Measurements from ENCODE around the gene PPIL3. TPM values are rescaled to one million over a fixed set of nuclear protein-coding genes. Genes with fewer than 3 reads are reported as not detected.
A peak's percentile ranks its signal among the peaks of the same experiment; 100 is the strongest.

The PPIL3 gene
- total and polyA plus RNA-seq, 9 of the 15 experiments (the other 6 are each of a cell fraction or from before 2014, with no cell fraction given), result 22.4 to 66.2 (median 49.0) TPM

DNA sequence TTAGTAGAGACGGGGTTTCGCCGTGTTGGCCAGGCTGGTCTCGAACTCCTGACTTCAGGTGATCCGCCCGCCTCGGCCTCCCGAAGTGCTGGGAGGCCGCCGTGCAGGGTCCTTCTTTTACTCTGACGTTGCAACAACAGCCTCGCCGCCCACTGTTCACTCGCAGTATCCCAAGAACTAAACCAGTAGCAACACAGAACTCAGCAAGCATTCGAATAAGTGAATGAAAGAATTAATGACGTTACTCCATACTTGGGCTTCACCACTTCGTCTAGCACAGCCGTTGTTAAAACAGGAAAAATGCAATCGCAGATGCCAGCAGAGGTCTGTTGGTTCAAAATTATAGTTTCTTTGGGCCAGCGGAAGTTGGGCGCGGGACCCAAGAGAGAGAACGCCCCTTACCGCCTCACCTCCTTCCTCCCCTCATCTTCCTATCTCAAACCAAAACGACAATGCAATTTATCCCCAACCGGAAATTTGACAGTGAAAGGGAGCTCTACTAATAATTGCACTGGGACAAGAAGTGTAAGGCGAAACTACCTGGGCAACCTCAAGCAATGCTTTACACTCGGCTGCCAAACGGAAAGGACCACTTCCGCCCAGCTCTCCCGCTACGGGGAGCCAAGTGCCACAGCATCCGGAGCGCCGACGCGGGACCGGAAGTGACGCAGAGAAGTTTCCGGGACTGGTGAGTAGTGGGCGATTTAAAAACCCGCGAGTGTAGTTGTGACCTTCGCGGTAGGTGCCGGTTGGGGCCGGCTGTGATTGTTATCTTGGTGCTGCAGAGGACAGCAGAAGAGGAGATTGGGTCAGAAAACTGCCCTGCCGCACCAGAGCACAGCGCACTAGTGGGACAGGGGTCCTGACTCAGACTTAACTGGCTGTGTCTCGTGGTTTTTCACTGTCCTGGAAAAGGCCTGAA lies at the start of gene PPIL3, which contains the start of gene NIF3L1 (continued):
- TF ChIP-seq NCOA2 (IDR thresholded peaks at IDR 0.05; ENCODE audit: partially characterized antibody in 2 of 2), result no peak
- TF ChIP-seq, protein P1, sequence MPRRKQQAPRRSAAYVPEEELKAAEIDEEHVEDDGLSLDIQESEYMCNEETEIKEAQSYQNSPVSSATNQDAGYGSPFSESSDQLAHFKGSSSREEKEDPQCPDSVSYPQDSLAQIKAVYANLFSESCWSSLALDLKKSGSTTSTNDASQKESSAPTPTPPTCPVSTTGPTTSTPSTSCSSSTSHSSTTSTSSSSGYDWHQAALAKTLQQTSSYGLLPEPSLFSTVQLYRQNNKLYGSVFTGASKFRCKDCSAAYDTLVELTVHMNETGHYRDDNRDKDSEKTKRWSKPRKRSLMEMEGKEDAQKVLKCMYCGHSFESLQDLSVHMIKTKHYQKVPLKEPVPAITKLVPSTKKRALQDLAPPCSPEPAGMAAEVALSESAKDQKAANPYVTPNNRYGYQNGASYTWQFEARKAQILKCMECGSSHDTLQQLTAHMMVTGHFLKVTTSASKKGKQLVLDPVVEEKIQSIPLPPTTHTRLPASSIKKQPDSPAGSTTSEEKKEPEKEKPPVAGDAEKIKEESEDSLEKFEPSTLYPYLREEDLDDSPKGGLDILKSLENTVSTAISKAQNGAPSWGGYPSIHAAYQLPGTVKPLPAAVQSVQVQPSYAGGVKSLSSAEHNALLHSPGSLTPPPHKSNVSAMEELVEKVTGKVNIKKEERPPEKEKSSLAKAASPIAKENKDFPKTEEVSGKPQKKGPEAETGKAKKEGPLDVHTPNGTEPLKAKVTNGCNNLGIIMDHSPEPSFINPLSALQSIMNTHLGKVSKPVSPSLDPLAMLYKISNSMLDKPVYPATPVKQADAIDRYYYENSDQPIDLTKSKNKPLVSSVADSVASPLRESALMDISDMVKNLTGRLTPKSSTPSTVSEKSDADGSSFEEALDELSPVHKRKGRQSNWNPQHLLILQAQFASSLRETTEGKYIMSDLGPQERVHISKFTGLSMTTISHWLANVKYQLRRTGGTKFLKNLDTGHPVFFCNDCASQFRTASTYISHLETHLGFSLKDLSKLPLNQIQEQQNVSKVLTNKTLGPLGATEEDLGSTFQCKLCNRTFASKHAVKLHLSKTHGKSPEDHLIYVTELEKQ (CRISPR knock-in tag; IDR thresholded peaks at IDR 0.05), result no peak
- TF ChIP-seq SP2 (IDR thresholded peaks at IDR 0.05; ENCODE audit: extremely low read depth, low read depth, low read length, poor library complexity, severe bottlenecking), result no peak
- TF ChIP-seq ARID1B (IDR thresholded peaks at IDR 0.05), result peak; percentile 65; the same call in 1 of the 2 replicates
- TF ChIP-seq, protein P2, sequence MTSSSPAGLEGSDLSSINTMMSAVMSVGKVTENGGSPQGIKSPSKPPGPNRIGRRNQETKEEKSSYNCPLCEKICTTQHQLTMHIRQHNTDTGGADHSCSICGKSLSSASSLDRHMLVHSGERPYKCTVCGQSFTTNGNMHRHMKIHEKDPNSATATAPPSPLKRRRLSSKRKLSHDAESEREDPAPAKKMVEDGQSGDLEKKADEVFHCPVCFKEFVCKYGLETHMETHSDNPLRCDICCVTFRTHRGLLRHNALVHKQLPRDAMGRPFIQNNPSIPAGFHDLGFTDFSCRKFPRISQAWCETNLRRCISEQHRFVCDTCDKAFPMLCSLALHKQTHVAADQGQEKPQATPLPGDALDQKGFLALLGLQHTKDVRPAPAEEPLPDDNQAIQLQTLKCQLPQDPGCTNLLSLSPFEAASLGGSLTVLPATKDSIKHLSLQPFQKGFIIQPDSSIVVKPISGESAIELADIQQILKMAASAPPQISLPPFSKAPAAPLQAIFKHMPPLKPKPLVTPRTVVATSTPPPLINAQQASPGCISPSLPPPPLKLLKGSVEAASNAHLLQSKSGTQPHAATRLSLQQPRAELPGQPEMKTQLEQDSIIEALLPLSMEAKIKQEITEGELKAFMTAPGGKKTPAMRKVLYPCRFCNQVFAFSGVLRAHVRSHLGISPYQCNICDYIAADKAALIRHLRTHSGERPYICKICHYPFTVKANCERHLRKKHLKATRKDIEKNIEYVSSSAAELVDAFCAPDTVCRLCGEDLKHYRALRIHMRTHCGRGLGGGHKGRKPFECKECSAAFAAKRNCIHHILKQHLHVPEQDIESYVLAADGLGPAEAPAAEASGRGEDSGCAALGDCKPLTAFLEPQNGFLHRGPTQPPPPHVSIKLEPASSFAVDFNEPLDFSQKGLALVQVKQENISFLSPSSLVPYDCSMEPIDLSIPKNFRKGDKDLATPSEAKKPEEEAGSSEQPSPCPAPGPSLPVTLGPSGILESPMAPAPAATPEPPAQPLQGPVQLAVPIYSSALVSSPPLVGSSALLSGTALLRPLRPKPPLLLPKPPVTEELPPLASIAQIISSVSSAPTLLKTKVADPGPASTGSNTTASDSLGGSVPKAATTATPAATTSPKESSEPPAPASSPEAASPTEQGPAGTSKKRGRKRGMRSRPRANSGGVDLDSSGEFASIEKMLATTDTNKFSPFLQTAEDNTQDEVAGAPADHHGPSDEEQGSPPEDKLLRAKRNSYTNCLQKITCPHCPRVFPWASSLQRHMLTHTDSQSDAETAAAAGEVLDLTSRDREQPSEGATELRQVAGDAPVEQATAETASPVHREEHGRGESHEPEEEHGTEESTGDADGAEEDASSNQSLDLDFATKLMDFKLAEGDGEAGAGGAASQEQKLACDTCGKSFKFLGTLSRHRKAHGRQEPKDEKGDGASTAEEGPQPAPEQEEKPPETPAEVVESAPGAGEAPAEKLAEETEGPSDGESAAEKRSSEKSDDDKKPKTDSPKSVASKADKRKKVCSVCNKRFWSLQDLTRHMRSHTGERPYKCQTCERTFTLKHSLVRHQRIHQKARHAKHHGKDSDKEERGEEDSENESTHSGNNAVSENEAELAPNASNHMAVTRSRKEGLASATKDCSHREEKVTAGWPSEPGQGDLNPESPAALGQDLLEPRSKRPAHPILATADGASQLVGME (CRISPR knock-in tag; IDR thresholded peaks at IDR 0.05), result no peak
- no peak for TF ChIP-seq GMEB1 (CRISPR knock-in tag; IDR thresholded peaks at IDR 0.05)
- TF ChIP-seq GABPB1 (CRISPR knock-in tag; IDR thresholded peaks at IDR 0.05), result peak; percentile 100
- TF ChIP-seq, protein P3, sequence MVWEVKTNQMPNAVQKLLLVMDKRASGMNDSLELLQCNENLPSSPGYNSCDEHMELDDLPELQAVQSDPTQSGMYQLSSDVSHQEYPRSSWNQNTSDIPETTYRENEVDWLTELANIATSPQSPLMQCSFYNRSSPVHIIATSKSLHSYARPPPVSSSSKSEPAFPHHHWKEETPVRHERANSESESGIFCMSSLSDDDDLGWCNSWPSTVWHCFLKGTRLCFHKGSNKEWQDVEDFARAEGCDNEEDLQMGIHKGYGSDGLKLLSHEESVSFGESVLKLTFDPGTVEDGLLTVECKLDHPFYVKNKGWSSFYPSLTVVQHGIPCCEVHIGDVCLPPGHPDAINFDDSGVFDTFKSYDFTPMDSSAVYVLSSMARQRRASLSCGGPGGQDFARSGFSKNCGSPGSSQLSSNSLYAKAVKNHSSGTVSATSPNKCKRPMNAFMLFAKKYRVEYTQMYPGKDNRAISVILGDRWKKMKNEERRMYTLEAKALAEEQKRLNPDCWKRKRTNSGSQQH (CRISPR knock-in tag; IDR thresholded peaks at IDR 0.05), result no peak
- peak in 1 of 2 experiments; percentile 46; a peak in 2 of 4 replicates for TF ChIP-seq RCOR1 (IDR thresholded peaks at IDR 0.05; ENCODE audit: borderline replicate concordance in 1 of 2, low read depth in 2 of 2, low read length in 2 of 2)
- peak; percentile 77; the same call in 1 of the 2 replicates for TF ChIP-seq TOE1 (IDR thresholded peaks at IDR 0.05; ENCODE audit: borderline replicate concordance)
- no peak for TF ChIP-seq TOE1 (CRISPR knock-in tag; IDR thresholded peaks at IDR 0.05; ENCODE audit: borderline replicate concordance, low read depth)
- no peak for TF ChIP-seq KLF13 (tag; IDR thresholded peaks at IDR 0.05; ENCODE audit: borderline replicate concordance, low read depth)
